ENCODE results near the gene PDE3A.
"Not testable (repeated sequence)": the region's sequence is repeated elsewhere in the genome, so short reads cannot be mapped to it uniquely, and the experiment has no call there.

Gene PDE3A

DNA sequence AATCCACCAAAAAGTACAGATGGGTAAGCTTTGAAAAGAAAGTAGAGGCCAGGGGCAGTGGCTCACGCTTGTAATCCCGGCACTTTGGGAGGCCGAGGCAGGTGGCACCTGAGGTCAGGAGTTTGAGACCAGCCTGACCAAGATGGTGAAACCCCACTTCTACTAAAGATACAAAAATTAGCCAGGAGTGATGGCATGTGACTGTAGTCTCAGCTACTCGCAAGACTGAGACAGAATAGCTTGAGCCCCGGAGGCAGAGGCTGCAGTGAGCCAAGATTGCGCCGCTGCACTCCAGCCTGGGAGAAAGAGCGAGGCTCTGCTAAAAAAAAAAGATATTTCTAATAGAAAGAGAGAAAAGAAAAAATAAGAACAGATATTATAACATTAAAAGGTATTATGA is 192.6 kb downstream of the PDE3A start:
- no peak for DNase-seq

DNA sequence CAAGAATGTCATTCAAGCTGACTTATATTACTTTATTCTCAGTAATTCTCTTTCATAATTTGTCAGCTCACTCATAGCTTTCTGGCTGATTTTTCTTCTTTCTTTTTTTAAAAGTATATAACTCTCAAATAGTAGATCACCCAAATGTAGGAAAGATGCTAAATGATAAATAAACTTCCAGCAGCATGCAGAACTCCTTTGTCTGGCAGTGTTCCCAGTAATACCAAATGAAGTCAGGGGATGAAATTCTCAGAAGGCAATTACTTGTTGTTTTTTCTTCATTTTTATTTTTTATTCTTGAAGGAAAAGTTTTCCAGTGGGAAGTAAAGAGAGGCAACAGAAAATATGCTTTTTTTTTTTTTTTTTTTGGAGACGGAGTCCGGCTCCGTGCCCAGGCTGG is 193.5 kb downstream of the PDE3A start:
- DNase-seq = no peak

DNA sequence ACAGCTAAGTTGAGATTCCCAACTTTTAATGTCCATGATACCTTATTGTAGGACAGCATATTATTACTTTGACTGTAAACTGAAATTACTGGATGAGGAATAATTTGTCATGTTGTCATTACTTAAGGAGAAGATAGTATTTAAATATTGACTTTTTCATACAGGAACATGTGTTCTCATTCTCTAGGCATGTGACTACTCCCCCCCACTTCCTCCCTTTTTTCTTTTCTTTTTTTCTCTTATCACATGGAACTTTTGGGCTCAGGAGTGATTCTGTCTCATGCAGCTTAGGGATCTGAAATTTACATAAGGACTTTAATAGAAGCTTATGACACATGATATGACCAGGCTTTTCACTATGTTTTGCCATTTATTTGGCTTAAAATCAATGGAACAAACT is 199.1 kb downstream of the PDE3A start:
- DNase-seq = no peak

DNA sequence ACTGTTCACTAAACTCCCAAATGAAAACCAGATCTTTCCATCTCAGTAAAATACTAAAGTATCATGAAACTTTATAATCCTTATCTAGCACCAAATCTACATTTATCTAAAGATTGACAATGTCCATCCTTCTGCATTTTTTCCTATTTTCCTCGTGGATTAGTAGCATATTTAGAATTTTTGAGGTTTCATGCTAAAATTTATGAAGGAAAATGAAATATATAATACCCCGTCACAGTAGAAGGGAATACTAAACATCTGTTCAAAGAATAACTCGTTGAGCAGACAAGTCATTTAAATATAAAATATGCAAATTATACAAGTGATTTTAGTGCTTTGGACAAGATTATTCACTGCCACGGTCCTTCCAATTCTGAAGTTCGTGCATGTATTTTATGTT is 204.1 kb downstream of the PDE3A start:
- no peak for DNase-seq

DNA sequence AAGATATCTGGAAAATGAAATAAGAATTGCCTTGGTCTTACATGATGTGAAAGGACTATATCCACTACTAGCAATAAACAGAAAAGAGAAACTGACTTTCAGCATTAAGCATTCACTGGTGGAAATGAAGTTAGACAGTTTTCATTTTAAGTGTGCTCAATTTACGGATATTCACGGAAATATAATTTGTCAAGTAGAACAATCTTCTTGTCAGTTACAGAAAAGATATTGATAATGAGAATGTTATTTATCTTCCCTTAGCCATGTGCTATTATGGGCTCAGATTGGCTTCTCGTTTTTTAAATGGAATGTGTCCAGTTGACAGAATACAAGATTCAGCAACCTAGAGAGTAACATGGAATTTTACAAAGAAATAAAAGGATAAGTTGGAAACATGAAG is 208.2 kb downstream of the PDE3A start:
- no peak for DNase-seq

DNA sequence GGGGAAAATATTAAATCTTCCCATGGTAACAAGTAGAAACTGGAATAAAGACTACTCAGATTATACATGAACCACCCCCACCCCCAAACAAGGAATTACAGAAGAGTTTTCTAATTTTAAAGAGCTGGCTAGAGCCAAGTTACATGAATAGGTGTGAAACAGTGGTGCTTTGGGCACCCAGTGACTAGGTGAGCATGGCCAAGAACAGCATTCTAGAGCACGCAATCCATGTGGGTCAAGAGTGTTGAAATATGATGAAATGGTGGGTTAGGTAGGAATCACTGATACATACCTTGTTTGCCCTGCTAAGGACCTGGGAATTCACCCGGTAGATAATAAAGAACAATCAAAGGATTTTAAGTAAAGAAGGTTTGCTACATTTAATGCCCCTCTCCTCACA is 208.7 kb downstream of the PDE3A start:
- no peak for DNase-seq

DNA sequence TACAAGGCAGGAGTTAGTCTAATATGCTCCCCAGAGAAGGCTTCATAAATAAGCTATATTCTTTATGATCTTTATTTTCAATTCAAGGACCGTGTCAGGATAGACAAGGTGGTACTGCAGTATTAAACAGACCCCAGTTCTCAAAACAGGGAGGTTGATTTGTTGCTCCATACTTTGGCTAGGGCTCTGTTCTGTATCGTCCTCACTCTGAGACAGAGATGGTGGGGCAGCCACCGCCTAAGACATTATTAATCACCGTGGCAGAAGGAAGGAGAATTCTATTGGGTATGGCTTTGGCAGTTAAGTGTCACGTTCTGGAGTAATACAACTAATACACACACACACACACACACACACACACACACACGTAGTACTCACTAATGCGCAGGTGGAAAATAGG is 209.8 kb downstream of the PDE3A start:
- no peak for DNase-seq

DNA sequence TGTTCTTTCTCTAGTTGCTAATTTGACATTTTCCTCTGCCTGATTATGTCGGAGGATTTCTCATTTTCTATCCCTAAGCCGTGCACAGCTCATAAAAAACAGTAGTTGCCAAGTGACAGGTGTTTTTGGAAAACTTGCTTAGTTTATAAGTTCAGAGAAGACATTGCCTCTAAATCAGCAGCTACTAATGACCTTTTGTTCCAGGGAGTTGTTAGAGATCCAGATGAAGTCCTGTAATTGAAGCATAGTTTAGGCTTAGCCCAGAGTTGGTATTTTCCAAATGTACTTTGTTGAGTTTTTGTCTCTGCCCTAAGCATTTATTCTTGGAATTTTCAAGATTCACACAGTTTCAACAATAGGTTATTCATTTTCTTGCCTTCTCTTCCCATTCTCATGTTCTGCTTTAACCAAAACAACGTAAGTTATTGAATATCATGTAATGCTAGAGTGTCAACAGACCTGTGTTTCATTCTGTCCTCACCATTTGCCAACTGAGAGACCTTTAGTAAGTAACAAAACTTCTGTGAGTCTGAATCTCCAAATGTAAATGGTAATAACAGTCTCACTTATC is 216.8 kb downstream of the PDE3A start:
- no peak for DNase-seq

DNA sequence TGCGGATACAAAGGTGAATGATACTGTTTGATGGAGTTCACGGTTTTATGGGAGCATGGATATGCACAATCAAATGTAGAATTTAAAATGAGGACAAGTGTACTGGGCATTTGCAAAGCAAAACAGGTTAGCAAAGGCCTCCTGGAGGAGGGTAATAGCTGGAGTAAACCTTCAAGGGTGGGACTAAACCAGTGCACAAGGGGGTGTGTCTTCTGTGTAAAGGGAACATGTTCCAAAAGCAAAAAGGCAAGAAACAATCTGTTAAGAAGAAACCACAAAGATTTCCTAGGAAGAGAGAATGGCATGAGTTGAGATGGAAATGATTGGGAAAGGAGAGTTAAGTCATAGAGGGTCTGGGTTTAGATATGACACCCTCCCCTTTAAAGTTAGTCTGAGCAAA is 217.6 kb downstream of the PDE3A start:
- no peak for DNase-seq

DNA sequence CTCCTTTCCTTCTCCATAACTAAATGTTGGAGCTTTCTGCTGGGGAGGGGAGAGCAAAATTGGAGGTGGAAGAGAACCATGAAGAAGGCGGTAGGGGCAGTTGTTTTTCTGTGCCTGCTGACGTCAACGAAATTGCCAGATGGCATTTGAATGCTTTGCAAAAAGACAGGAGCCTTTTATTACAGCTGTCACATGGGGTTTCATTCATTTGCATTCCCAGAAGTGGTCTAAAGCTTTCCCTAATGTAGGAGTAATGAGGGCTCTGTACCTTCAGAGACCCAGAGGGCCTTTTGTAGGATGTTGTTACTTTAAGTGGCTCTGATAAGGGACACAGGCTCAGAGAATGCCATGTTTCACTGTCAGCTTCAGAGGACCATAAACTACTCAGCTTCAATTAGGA is 219.7 kb downstream of the PDE3A start:
- DNase-seq = no peak

DNA sequence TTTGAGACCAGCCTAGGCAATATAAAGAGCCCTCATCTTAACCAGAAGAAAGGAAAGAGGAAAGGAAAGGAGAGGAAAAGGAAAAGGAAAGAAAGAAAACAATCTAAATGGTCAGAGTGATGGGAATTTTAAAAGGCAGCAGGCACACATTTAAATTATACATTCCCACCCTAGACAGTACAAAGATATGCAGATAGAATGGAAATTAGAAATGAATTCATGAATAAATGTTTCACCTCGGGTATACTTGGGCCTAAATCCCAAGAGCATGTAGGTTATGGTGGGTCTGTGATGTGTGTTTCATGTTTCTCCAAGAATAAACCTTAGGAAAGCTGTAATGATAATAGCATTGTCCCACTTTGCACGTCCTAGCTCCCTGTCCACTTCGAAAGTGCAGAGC is 222.2 kb downstream of the PDE3A start:
- no peak for DNase-seq

DNA sequence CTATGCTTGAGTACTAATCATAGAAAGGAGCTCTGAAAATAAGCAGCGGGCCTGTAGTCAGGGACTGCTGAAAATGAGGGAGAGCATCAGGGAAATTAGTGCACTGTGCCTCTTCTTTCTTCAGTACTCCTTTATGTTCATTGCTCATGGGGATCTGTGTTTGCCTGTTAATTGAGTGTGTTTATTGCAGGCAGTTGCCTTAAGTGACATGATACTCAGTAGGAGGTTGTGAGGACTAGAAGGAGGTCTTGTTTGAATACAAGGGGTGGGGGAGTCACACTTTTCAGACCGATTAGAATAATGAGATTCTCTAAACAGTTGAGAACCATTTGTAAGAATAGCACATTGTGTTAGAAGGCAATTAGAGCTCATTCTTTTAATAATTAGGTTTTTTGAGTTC is 224.2 kb downstream of the PDE3A start:
- no peak for DNase-seq

DNA sequence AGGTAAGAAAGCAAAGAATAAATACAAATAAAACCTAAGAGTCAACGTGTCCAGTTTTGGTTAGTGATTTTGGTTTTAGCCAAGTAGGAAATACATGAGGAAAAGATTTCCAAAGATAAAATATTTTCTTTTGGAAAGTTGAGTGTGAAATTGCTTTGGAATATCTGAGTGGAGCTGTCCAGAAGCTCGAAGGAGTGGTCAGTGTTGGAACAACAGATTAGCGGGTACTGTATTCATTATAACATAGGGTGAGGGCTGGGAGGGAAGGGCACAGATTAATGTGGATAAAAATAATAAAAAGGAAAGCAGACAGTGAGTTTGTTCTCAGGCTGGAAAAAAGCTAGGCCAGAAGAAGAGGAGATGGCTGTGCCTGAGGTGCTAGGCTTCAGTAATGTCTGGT is 225.3 kb downstream of the PDE3A start:
- DNase-seq = no peak

DNA sequence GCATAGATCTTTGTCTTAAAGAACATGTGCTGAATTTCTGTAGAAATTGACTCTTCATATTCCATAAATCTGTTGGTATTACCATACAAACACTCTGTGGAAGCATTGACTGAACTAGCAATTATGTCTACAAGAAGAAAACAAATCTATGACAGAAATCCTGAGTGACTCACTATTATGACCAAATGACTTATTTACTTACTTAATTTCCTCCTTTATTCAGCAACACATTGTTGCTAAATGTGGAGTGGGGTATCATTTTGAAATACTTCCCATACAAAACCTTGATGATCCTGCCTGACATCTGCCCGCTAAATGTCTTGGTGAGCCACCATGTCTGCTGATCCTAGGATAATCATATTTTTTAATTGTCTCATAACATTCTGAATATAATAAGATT is 227.7 kb downstream of the PDE3A start:
- no peak for DNase-seq

DNA sequence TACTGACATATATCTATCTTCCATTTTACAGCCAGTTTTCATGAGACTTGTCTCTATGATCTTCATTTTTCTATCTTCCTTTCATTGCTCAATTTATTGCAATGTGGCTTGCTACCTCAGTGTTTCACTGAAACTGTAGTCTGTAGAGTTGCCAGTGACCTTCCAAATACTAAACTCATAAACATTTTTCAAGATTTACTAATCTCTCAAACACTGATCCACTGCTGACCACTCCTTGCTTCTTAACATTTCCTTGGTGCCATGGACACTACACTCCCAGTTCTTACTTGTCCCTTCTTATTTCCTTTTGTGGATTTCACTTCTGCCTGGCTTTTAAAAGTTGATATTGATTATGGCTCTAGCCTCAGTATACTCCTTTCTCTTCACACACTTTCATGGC is 231.4 kb downstream of the PDE3A start:
- no peak for DNase-seq

DNA sequence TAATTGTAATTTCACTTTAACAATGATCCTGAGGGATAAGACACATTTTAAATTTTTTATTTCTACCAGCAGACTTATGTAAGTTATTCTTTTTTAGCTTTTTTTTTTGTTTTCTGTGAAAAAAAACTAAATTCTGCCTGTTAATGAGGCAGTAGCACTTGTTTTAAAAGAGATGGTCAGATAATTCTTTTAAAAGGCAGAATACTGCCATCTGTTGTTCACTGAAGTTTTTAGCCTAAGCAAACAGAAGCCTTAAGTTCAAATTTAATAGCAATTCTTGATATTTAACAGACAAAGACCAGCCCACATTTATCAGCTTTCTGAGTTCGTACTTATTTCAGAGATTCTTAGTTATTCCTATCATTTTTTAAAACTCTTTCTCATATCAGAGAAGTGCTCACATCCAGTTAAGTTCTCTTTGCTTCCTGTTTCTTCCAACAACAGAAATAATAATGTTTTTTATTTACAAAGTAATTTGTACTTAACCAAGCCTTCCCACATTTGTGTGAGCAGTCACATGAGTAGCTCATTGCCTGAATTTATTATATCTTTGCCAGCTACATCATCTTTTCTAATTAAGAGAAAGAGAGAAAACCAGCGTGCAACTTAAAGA is 233.4 kb downstream of the PDE3A start:
- no peak for DNase-seq

DNA sequence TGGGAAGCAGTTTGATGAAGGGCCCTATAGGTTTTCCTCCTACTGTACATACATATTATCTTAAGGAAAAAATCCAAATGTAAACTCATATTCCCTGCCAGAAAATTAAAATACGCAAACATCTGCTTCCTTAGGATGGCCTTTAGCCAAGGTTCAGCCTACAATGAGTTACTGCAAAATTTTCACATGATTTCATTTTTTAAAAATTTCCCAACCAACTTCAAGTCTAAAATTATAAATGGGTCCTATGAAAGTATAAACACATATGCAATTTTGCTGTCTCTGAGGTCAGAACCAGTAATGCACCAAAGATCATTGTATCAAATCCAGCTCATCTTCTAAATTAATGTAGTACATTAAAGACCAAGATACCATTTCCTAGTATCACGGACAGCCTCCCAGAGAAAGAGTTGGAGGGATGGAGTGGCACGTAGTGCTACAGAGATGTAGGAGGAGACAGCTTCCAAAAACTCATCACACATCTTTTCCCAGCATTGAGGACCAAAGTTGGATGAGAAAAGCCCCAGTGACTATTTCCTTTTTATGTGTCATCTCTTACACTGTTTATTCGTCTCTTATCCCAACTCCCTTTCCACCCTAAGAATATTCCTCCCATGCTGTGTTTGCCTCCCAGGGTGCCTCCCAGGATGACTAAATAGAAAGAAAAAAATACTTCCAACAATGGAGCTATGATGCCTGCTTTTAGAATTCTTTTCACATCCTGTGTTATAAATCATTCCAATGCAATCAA is 234.5 kb downstream of the PDE3A start:
- DNase-seq = no peak

DNA sequence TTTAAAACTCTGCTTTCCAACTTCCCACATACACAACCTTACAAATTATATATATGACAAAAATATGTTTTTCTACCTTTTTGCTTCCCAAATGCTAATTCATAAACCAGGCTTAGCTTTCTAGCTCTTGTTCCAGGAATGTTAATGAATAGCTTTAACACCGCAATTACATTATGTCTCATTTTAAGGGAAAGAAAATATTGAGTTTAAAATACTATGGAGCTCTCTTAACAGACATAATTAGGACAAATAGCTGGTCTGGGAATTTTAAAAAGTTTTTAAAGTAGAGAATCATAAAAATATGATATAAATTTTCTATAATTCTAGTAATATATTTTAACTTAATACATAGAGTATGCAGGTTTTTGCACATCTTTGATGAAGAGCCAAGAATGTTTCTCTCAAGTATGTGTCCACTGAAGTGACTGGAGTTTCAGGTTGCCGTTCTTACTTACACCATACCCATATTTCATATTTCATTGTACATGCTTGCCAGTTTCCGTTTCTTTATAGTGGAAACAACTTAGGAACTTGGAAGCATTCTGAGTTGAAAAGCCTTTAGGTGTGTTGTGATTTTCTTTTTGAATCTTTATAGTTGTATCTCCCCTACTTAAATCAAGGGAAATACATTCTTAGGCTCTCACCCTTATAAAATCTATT is 236.2 kb downstream of the PDE3A start:
- no peak for DNase-seq

DNA sequence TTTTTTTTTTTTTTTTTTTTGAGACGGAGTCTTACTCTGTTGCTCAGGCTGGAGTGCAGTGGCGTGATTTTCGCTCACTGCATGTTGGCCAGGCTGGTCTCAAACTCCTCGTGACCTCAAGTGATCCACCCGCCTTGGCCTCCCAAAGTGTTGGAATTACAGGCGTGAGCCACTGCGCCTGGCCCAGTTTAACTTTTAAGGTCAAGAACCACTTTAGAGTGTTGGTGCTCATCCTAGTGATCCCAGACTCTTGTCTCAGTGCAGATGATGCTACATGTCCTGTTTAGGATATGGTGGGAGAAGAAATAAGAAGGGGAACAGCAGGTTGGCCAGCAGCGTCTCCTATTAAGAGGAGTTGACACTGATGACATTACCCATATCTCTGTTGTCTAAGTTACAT is 246.7 kb downstream of the PDE3A start:
- not testable (repeated sequence) for DNase-seq

DNA sequence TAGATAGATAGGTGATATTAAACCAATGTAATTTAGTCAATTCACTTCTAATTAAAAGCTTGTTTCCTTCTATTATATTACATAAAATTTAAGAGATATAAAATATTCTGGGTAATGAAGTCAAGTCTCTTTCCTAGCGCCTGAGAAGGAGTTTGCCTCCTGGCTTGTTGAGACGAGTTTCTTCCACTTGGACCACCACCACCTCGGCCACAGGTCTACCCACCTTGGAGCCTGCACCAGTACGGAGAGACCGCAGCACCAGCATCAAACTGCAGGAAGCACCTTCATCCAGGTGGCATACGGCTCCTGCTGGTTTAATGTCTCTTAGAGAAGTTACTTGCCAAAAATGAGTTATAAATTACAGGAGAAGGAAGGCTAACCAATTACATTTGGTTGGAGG is 247.8 kb downstream of the PDE3A start:
- no peak for DNase-seq

DNA sequence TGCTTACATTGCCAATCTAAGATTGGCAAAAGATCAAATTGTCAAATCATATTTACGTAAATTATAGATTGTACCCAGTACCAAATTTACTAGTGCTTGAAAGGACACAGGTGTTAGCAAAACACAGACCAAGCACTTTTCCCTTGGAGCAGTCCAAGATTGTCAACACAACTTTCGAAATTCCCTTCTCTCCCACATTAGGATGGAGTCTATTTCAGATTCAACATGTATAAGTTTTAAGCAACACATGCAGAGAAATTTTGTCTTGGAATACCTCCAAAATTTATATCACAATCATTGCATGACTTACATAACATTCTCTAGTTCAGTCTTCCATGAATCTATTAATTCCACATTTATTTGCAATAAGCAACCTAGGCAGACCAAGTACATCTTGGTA is 251.9 kb downstream of the PDE3A start:
- no peak for DNase-seq

DNA sequence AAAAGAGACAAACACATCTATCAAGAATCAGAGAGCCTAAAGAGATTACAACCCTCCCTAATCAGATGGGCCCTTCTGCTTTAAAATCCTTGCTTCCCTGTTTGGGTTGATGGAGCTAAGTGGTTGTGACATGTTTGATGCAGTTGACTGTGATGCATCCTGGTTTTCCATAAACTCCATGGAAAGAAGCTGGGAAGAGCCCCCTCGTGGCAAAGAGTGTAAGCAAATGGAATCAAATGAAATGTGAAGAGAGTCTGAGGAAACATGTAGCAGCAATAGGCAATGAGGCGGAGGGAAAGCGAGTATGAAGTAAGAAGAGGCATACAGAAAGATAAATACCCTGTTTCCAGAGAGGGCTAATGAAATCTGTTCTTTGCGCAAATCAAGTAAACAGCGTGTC is 256.4 kb downstream of the PDE3A start:
- DNase-seq = no peak

DNA sequence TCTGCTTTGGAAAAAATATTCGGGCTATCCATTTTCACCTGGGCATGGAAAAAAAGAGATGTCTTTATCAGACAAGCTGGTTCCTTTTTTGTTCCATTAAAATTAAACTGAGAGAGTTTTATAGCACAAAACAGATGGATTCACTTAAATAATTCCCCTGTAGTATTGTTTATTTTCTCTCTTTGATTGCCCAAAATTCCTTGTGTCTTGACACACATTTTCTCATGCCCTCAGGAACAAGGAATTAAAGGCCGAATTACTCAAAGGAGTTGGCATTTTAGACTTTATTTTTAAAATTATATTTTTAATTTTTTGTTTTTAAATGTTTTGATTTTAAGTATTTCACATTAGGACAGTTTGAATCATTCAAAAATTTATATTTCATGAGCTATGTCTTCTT is 257.2 kb downstream of the PDE3A start:
- DNase-seq = no peak

DNA sequence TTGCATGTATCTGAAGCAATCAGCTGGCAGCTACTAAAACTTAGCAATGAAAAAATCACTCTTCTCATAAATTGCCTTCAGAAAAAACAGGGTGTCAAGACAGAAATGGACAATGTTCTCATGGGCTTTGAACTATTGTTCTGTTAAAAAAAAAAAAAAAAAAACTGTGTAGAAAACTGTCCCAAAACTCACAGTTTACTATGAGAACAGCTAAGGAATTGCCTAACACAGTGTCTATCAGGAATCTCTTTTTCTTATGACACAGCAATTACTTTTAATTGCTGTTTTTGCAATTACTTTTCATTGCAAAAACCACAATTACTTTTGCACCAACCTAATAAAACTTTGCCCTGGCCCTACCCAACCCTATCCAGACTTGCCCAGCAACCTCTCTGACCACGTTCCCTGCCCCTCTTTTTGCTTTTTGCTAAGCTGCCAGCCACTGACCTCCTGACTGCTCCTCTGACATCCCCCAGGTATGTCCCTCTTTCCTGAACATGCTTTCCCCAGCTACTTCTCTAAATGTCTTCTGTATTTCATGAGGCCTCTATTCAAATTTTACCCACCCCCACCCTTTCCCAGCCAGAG is 258.8 kb downstream of the PDE3A start:
- DNase-seq = no peak

All from bone marrow (tissue), 2 donors.